Uterus (tissue), 4 donors: Measurements from ENCODE around the gene CHN2. TPM values are rescaled to one million over a fixed set of nuclear protein-coding genes. Genes with fewer than 3 reads are reported as not detected.

Experiments
- DNase-seq, 2 donors: peaks; one replicate each; pipeline ENCODE4 v3.0.0-alpha.2; 2019 to 2020
- H3K27ac ChIP-seq, 2 donors: fragments of 200-600 bp; sonication (generic); 1 replicate in 1 of 2; 2 replicates in 1 of 2; pipeline ENCODE4 v1.5.1; 2016 to 2018
- H3K27me3 ChIP-seq, 2 donors: fragments of 200-600 bp; sonication (generic); one replicate each; pipeline ENCODE4 v1.5.1; 2018 to 2019; ENCODE audit warnings: control low read depth in 1 of 2
- H3K36me3 ChIP-seq, 2 donors: fragments of 200-600 bp; sonication (generic); one replicate each; pipeline ENCODE4 v1.5.1; 2019; ENCODE audit warnings: control low read depth in 1 of 2
- H3K4me1 ChIP-seq, 2 donors: fragments of 200-600 bp; sonication (generic); one replicate each; pipeline ENCODE4 v1.5.1; 2018 to 2019; ENCODE audit warnings: control low read depth in 1 of 2
- H3K4me3 ChIP-seq, 2 donors: fragments of 200-600 bp; sonication (generic); 1 replicate in 1 of 2; 2 replicates in 1 of 2; pipeline ENCODE4 v1.5.1; 2018 to 2019; ENCODE audit warnings: mild to moderate bottlenecking in 1 of 2
- H3K9me3 ChIP-seq, 2 donors: fragments of 200-600 bp; sonication (generic); one replicate each; pipeline ENCODE4 v1.5.1; 2019; ENCODE audit warnings: control low read depth in 1 of 2
- POLR2A ChIP-seq, 2 donors: fragments of 450-650 bp; IDR thresholded peaks; one replicate each; pipeline ENCODE4 v1.6.1; 2016; ENCODE audit warnings: antibody characterized with exemption in 2 of 2, mild to moderate bottlenecking in 1 of 2, moderate library complexity in 1 of 2
- intact Hi-C: fragments of 100-400 bp; cut with DNase I; formaldehyde crosslinking; loops from one replicate; pipeline ENCODE4 v1.15.1; 2023; ENCODE audit warnings: low total_unique reads
- total RNA-seq, 4 donors: library from RNA; depleted of rRNA in 3 of 4; stranded (reverse); fragments of >200 nt in 3 of 4; gene quantifications; one replicate each; pipeline versions ENCODE4 v1.1.0 to v1.2.4, GENCODE V29; 2014 to 2023
- TF ChIP-seq, protein P1 (sequence below), 4 experiments: fragments of 200-600 bp in 2 of 4; fragments of 450-650 bp in 2 of 4; sonication (generic) in 2 of 4; IDR thresholded peaks; one replicate each; pipeline ENCODE4 v1.5.1; 2016 to 2019; ENCODE audit warnings: antibody characterized with exemption in 4 of 4, mild to moderate bottlenecking in 2 of 4, moderate library complexity in 1 of 4
- donor health status: DM: yes; HTN: yes; CAD: no.

CHN2 gene
- total RNA-seq, 4 donors from 2014 or later = 9.8 to 22.9 (median 18.3) TPM

DNA sequence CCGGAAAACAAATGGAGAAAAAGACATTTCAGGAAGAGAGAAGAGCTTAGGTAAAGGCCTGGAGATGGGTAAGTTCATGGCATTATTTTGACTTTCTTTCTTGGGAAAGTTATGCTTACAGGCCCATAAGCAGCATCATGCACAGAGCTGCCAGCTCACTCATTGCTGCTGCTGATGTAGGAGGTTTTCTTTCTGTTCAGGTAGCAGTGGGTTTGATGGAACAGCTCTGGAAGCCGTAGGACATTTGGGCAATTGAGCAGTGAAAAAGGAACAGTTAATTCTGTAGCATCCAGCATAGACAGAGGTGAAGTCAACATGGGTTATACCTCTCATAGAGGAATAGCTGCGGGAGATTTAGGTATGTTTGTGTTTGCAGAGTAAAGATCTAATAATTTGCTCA is 3.3 kb downstream of the CHN2 start:
- H3K27me3 ChIP-seq = no peaks in the 10 kb centered on the region

DNA sequence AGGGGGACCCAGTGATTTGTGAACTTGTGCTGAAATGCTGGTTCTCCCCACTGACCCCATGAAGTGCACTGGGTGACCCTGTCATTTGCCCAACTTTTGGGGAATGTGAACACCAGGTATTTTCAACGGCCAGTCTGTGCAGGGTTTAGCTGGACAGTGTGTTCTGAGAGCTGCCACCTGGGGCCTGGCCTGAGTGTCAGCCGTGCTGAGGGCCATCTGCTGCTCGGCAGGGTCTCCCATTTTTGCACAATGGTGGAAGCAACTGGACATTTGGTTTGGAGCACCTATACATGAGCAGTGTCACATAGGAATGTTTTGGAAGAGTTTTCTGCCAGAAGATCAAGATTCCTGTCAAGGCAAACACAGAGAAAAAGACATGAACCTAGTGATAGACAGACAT is 5.2 kb downstream of the CHN2 start:
- H3K36me3 ChIP-seq = no peaks in the 10 kb centered on the region
- no peak overlapping the region for H3K27ac ChIP-seq
- intact Hi-C loops = no loop called here
- H3K27me3 ChIP-seq = no peaks in the 10 kb centered on the region
- TF ChIP-seq, protein P1, sequence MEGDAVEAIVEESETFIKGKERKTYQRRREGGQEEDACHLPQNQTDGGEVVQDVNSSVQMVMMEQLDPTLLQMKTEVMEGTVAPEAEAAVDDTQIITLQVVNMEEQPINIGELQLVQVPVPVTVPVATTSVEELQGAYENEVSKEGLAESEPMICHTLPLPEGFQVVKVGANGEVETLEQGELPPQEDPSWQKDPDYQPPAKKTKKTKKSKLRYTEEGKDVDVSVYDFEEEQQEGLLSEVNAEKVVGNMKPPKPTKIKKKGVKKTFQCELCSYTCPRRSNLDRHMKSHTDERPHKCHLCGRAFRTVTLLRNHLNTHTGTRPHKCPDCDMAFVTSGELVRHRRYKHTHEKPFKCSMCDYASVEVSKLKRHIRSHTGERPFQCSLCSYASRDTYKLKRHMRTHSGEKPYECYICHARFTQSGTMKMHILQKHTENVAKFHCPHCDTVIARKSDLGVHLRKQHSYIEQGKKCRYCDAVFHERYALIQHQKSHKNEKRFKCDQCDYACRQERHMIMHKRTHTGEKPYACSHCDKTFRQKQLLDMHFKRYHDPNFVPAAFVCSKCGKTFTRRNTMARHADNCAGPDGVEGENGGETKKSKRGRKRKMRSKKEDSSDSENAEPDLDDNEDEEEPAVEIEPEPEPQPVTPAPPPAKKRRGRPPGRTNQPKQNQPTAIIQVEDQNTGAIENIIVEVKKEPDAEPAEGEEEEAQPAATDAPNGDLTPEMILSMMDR (IDR thresholded peaks at IDR 0.05) = no peak
- TF ChIP-seq POLR2A (IDR thresholded peaks at IDR 0.05) = no peak
- no peaks in the 10 kb centered on the region for H3K4me1 ChIP-seq
- no peaks in the 10 kb centered on the region for H3K9me3 ChIP-seq
- no peak for DNase-seq
- H3K4me3 ChIP-seq = no peak overlapping the region

More for the DNA sequence above, 3.3 kb downstream of the CHN2 start:
- H3K4me3 ChIP-seq = no peak overlapping the region
- TF ChIP-seq, protein P1 (IDR thresholded peaks at IDR 0.05) = no peak
- no peak for TF ChIP-seq POLR2A (IDR thresholded peaks at IDR 0.05)
- H3K36me3 ChIP-seq = no peaks in the 10 kb centered on the region
- no peaks in the 10 kb centered on the region for H3K4me1 ChIP-seq
- intact Hi-C loops = no loop called here
- DNase-seq = no peak
- no peaks in the 10 kb centered on the region for H3K9me3 ChIP-seq
- H3K27ac ChIP-seq = no peak overlapping the region

DNA sequence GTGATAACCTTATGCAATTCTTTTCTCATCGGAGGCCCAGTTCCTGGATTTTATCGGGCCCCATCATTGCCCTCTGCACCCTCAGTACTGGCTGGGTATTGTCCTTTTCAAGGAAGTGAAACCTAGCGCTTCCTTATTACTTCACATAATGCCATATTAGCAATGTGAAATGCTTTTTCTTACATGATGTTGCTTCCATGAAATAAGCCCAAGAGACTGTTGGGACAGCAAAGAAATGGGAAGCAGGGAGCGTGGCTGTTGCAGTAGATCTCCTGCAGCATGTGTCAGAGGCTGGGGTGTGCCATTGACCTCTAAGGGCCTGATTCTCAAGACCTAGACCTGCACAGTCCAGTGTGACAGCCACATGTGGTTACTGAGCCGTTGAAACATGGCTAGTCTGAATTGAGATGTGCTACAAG is 8.1 kb downstream of the CHN2 start:
- H3K4me3 ChIP-seq = no peak overlapping the region
- H3K27ac ChIP-seq = no peak overlapping the region
- no peaks in the 10 kb centered on the region for H3K9me3 ChIP-seq
- intact Hi-C loops = no loop called here
- DNase-seq = no peak
- H3K36me3 ChIP-seq = no peaks in the 10 kb centered on the region
- TF ChIP-seq, protein P1 (IDR thresholded peaks at IDR 0.05) = no peak
- TF ChIP-seq POLR2A (IDR thresholded peaks at IDR 0.05) = no peak
- no peaks in the 10 kb centered on the region for H3K4me1 ChIP-seq
- no peaks in the 10 kb centered on the region for H3K27me3 ChIP-seq

DNA sequence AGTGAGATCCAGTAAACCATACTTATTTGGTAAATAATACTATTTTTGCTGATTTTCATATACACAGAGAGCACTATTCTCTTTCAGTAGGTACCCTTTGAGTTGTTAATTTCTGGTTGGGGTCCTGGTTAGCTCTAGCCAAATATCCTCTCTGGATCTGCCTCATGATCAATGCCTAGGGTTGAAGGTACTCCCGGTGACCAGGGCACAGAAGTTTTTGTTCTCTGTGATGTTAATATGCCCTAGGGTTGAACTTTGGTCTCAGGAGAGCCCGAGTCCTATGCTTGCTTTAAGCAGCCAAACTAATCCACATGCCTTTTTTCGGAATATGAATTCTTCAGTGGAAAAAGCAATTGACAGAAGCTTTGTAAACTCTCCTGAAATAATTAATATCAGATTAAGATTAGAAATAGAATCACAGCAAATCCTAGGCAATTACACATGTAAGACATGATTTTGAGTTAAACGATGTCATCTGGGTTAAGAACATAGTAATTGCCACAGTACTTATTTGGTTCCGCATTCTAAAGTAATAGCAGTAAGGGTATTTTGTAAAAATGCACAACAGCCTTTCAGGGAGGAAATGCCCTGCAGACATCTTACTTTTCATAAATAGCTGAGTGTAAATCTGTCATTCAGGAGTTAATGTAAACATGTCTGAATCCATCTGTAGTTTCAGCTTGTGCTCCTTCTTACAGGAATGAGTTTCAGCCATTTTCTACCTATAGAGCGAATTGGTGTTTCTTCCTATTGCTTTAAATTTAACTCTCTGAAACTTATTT is 10.1 kb downstream of the CHN2 start:
- Histone ChIP-seq H3K9me3 (no peaks in the 10 kb centered on the region), H3K4me1 (no peaks in the 10 kb centered on the region), H3K27me3 (no peaks in the 10 kb centered on the region), H3K27ac (no peak overlapping the region), H3K36me3 (no peaks in the 10 kb centered on the region), H3K4me3 (no peak overlapping the region)
- no peak for DNase-seq
- TF ChIP-seq POLR2A (IDR thresholded peaks at IDR 0.05) = no peak
- TF ChIP-seq, protein P1 (IDR thresholded peaks at IDR 0.05) = no peak
- intact Hi-C loops = no loop called here

DNA sequence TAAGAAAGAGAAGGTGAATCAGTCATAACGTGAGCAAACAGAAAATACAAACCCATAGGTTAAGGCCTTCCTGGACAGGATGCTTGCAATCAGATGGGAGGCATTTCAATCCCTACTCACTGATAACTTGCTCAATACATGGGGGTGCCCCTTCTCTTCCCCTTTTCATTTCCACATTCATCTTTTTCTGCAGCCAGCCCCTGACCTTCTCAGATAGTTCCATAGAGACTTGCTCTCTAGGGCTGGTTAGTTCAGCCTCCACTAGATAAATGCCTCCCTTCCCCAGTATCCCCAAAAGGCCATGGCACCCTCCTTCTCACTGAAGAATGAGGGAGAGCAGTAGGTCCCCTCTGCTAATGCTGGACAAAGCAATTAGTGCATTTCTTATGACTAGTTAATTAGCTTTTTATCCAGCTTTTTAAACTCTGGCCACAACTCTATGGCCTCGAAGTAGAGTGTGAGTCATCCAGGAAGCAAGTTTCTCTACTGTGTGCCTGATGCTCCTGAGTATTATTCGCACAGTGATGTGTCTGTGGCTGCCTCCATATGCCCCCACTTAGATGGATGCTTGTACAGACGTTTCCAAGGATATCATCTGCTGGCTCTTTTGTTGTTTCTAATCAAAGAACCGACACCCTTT is 12.7 kb downstream of the CHN2 start:
- Histone ChIP-seq H3K27ac (no peak overlapping the region), H3K4me1 (no peaks in the 10 kb centered on the region), H3K36me3 (no peaks in the 10 kb centered on the region), H3K9me3 (no peaks in the 10 kb centered on the region), H3K27me3 (no peaks in the 10 kb centered on the region), H3K4me3 (no peak overlapping the region)
- no peak for DNase-seq
- intact Hi-C loops = no loop called here
- TF ChIP-seq POLR2A (IDR thresholded peaks at IDR 0.05) = no peak
- TF ChIP-seq, protein P1 (IDR thresholded peaks at IDR 0.05) = no peak
